RWPE1 (cell line): ENCODE measurements around the gene INSYN1.

Experiments used
- CTCF ChIA-PET: fragments of 350-600 bp; sonication (Branson Sonifier 250); formaldehyde crosslinking; extraction: SDS; loops from one replicate; lab custom pipeline; 2021; lab: Yijun Ruan, JAX
- POLR2A ChIA-PET: fragments of 400-600 bp; formaldehyde crosslinking; extraction: SDS; loops from one replicate; lab custom pipeline; 2020; ENCODE audit warnings: antibody characterized with exemption; ENCODE audit not compliant: low non-redundant PET; lab: Yijun Ruan, JAX
- DNase-seq: peaks from one replicate; pipeline ENCODE4 v3.0.0; 2012; ENCODE audit warnings: low spot score
- H3K27ac ChIP-seq: fragments of 450-650 bp; 2 replicates; pipeline ENCODE4 v1.5.1; 2017
- TF ChIP-seq, protein P1 (sequence below): fragments of 450-650 bp; conservative IDR thresholded peaks from 2 replicates; pipeline ENCODE4 v1.5.1; 2017; ENCODE audit warnings: low read depth, mild to moderate bottlenecking

INSYN1 gene

DNA sequence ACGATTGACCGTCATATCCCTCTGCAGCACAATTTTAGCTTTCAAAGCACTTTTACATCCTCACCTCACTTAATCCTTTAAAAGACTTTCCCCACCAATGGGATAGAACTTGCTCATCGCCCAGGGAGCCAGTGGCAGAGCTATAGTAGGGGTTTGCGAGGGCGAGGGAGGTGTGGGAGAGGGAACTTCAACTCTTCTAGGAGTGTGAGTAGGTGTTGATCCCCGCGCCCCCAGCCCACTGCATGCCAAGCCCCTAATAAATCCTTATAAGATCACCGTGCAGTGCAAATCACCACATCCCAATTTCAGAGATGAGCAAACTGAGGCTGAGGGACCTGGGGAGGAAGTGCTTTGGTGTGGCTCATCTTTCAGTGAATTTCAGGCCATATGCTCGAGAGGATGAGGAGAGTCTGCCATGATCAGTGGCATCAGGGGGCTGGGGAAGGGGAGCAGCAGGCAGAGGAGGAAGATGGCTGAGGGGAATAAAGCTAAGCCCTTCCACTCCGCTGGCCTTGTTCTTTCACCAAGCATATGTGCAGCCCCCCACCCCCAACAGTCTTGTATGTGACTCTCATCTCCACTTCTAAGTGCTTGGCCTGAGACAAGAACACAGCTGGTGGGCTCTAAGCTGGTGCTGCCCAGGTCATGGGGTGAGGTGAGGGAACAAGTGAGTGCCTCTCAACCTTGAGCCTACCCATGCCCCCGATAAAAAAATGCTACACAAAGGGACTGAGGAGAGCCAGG lies 5.1 kb downstream of the INSYN1 start:
- ChIA-PET POLR2A (no interaction called here), CTCF (interaction anchor here (0.6 to 1.0 kb wide), 2 partner anchors 30 to 926 kb away, joined by 3 read pairs; no protein-coding TSS in a partner anchor)
- no peak overlapping the region for H3K27ac ChIP-seq
- DNase-seq = no peak
- TF ChIP-seq, protein P1, sequence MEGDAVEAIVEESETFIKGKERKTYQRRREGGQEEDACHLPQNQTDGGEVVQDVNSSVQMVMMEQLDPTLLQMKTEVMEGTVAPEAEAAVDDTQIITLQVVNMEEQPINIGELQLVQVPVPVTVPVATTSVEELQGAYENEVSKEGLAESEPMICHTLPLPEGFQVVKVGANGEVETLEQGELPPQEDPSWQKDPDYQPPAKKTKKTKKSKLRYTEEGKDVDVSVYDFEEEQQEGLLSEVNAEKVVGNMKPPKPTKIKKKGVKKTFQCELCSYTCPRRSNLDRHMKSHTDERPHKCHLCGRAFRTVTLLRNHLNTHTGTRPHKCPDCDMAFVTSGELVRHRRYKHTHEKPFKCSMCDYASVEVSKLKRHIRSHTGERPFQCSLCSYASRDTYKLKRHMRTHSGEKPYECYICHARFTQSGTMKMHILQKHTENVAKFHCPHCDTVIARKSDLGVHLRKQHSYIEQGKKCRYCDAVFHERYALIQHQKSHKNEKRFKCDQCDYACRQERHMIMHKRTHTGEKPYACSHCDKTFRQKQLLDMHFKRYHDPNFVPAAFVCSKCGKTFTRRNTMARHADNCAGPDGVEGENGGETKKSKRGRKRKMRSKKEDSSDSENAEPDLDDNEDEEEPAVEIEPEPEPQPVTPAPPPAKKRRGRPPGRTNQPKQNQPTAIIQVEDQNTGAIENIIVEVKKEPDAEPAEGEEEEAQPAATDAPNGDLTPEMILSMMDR = no peak

DNA sequence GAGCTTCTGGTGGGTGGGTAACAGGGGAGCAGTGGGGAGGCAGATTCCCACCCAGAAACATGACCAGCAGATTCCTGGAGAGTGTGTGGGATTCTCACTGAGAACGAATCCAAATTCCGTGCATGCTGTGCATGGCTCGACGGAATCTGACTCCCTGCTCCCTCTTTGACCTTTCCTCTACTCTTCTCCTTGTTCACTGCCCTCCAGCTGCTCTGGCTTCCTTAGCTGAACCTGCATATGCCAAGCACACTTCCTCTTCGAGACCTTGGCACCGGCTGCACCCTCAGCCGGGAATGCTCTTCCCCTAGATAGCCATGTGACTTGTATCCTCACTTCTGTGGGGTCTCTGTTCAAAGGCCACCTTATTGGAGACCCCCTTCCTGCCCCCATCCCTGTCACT lies 6.3 kb downstream of the INSYN1 start:
- POLR2A ChIA-PET = no interaction called here
- H3K27ac ChIP-seq = no peak overlapping the region
- no peak for DNase-seq
- CTCF ChIA-PET = interaction anchor here (1.0 kb wide), 1 partner anchor 29 kb away, joined by 3 read pairs; no protein-coding TSS in a partner anchor
- TF ChIP-seq, protein P1 = no peak

GRCh38 chr15:73746261-73746660 lies 6.9 kb downstream of the INSYN1 start:
- ChIA-PET CTCF (no interaction called here), POLR2A (no interaction called here)
- H3K27ac ChIP-seq = no peak overlapping the region

DNA sequence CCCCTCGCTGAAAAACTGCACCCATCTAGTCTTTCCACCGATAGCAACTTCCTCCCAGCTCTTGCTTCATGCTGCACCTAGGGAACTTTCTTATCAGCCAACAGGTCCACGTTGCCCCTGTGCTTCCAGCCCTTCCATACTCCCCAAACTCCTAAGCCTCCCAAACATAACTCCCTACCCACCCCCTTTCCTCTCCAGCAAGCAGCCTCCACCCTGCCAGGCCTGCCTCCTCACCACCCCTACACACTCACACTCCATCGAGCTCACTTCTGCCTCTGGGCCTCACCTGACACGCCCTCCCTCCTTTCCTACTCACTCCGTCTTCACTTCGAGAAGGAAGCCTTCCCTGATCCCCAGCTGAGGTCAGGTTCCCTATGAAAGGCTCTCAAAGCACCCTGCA lies 8.1 kb downstream of the INSYN1 start:
- DNase-seq = no peak
- ChIA-PET CTCF (no interaction called here), POLR2A (no interaction called here)
- H3K27ac ChIP-seq = no peak overlapping the region
- TF ChIP-seq, protein P1 = no peak

More at GRCh38 chr15:73746261-73746660, 6.9 kb downstream of the INSYN1 start:
- no peak for DNase-seq
- TF ChIP-seq, protein P1 = no peak

DNA sequence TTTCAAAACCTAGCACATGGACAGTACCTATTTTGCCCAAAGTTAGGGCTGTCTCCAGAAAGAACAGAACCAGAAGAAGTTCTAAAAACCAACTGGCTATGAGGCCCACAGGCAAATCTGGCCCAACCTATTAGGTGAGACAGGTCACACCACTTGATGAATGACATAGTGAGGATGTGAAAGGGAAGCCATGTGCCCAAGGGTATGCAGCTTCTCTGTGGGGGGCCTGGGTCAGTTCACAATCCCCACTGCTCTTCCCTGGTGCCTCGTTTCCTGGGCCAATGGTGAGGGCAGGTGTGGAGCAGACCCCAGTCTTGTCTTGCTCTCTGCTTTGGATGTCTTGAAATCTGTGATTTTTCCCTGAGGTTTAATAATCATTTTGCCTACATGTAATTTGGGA lies 8.9 kb downstream of the INSYN1 start:
- TF ChIP-seq, protein P1 = no peak
- CTCF ChIA-PET = interaction anchor here (0.7 kb wide), 1 partner anchor 314 kb away, joined by 5 read pairs; no protein-coding TSS in a partner anchor
- POLR2A ChIA-PET = no interaction called here
- no peak overlapping the region for H3K27ac ChIP-seq
- no peak for DNase-seq

GRCh38 chr15:73741321-73741836 lies 11.8 kb downstream of the INSYN1 start:
- CTCF ChIA-PET = no interaction called here
- POLR2A ChIA-PET = no interaction called here
- no peak for DNase-seq
- no peak overlapping the region for H3K27ac ChIP-seq
- TF ChIP-seq, protein P1 = no peak
